Measurements from ENCODE around the gene C19orf47.

C19orf47 gene, protein sequence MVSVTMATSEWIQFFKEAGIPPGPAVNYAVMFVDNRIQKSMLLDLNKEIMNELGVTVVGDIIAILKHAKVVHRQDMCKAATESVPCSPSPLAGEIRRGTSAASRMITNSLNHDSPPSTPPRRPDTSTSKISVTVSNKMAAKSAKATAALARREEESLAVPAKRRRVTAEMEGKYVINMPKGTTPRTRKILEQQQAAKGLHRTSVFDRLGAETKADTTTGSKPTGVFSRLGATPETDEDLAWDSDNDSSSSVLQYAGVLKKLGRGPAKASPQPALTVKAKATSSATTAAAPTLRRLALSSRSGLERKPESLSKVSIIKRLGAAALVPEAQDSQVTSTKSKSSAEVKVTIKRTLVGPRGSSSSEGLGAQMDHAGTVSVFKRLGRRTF

DNA sequence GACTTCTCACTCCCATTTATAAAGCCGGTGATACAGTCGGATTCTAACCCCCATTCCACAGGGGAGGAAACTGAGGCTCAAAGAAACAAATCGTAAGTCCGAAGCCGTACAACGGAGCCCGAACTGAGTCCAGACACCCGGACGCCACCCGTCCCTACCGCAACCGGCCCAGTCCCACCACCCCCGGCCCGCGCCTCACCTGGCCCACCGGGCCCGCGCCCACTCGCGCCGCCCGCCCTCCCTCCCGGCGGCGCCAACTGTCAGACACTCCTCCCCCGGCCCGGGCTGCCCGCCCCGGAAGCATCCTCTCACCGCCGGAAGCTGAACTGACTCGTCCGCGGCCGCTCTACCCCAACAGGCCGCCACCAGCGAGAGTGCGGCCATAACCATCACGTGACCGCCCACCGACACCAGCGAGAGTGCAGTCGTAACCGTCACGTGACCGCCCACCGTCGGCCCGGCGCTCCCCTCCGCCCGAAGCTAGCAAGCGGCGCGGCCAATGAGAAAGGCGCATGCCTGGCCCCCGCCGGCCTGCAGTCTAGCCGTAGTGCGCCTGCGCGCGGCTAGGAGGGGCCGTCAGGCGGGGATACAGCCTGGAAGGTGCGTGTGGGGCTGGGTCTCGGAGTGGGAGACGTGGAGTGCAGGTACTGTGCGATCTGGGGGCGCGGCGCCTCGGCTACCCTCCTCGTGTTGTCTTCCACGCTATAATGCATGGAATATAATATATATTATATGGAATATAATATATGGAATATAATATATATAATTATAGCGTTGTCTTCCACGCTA lies at the start of gene C19orf47, which contains the start of gene PLD3:
TSS of gene C19orf47 (minus strand) at position 273 of the 789 bp plus-strand sequence. CDS start 6,540 bp downstream, outside the sequence.
TSS of gene PLD3 (plus strand) at position 571 of the 789 bp plus-strand sequence. CDS start 17,789 bp downstream, outside the sequence.
- peak; percentile 98 for DNase-seq

DNA sequence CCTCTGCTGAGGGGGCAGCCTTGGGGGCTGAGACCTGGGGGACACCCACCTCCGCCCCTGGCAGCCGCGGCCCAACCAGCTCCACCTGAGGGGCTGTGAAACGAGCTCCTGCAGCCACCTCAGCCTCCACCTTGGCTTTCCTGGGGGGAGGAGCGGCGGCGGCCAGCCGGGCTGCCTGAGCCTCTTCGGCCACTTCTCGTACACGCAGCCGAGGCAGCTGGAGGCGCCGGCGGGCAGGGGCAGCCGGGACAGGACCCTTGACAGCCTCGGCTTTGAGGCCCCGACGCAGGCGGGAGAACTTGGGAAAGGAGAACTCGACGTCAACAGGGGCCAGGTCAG lies 49.3 kb upstream of the C19orf47 start:
- DNase-seq: no peak

DNA sequence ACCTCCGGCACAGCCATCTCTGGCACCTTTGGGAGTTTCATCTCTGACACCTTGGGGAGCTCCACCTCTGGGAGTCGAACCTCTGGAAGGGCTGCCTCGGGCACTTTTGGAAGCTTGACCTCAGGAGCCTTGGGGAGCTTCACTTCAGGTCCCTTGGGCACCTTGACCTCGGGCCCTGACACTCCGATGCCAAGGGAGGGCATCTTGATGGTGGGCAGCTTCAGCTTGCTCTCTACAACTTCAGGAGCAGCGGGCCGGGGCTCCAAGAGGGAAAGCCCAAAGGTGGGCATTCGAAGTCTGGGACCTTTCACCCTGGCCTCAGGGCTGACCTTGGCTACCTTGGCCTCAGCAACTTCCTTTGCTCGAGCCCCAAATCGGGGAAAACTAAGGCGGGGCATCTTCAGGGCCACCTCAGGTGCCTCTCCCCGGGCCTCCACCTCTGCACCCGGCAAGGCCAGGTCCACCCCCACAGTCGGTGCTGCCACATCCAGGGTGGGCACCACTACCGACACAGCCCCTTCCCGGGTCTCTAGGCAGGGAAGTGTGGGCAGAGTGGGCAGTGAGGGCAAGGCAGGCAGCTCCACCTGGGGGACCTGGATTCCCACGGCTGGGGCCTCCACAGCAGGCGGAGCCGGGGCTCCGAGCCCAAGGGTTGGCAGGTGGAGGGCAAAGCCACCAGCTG lies 48.8 kb upstream of the C19orf47 start:
- DNase-seq: no peak

DNA sequence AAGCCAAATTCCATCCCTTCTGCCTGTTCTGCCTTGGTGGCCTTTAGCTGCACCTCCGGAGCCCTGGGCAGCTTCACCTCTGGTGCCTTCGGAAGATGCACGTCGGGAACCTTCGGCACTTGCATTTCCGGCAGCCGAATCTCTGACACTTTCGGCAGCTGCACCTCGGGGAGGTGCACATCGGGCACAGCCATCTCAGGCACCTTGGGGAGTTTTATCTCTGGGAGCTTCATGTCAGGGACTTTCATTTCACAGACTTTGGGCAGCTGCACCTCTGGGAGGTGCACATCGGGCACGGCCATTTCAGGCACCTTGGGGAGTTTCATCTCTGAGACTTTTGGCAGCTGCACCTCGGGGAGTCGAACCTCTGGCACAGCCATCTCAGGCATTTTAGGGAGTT lies 47.8 kb upstream of the C19orf47 start:
- no peak for DNase-seq

DNA sequence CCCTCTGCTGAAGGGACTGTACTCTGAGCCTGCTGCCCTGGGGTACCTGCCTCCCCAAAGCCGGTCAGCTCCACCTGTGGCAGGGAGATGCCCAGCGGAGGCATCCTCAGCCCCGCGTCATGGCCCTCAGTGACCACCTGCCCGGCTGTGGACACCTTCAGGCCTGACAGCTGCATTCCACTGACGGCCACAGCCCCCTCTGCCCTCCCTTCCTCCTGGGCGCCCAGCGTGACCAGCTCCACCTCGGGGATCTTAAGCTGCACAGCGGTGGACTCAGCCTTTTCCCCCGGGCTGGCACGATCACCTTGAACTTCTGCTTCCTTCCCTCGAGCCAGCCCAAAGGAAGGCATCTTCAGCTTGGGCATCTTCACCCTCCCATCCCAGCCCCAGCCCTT lies 46.6 kb upstream of the C19orf47 start:
- no peak for DNase-seq

DNA sequence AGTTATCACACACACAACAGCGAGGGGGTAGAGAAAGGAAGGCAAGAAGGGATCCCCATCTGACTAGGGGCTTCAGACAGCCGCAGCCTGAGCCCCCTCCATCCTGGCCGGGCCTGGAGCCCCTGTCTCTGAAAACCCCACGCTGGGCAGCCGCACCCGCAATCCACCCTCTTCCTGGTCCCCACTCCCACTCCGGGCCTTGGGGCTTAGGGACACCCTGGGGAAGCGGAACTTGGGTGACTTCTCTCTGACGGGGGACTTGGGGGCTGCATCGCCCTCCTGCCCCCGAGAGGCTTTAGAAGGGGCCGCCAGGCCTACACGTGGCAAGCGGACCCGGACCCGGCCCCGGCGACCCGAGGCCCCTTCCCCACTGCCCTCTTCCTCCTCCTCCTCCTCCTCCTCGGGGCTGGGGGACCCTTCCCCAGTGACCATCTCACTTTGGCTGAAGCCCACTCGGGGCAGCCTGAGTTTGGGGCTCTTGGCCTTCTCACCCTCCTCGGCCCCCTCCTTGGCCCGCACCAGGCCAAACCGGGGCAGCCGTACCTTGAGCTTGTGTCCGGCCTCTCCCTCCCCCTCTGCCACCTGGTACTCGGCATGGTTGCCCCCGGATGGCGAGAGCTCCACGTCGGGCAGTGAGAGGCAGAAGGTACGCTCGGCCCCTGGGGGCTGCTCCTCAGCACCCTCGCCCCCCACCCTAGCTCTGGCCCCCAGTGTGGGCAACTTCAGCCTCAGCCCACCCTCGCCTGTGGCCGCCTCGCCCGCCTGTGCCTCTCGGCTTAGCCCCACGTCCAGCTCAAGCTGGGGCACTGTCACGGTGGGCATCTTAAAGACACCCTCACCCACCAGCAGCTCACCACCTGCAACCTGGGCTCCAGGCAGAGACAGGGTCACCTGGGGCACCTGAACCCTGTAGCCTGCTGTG lies 46.0 kb upstream of the C19orf47 start:
- DNase-seq: no peak

DNA sequence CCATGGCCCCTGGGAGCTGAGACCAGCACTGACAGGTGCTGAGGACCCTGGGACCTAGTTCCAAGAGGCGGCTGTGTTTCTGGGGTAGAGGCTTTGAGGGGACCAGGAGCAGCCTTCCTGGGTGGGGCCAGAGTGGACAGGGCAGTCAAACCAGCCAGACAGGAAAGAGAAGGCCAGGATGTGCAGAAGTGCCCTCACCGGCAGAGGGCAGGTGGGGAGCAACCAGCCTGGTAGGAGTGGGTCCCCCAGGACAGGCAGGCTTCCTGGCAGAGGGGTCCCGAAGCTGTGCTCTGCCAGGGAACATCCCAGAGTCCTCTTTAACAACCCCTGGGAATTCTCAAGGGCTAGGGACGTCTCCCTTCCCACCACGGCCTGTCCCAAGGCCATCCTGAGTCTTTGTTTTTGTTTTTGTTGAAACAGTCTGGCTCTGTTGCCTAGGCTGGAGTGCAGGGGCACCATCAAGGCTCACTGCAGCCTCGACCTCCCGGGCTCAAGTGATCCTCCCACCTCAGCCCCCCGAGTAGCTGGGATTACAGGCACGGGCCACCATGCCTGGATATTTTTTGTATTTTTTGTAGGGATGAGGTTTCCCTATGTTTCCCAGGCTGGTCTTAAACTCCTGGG lies 44.8 kb upstream of the C19orf47 start:
- no peak for DNase-seq

DNA sequence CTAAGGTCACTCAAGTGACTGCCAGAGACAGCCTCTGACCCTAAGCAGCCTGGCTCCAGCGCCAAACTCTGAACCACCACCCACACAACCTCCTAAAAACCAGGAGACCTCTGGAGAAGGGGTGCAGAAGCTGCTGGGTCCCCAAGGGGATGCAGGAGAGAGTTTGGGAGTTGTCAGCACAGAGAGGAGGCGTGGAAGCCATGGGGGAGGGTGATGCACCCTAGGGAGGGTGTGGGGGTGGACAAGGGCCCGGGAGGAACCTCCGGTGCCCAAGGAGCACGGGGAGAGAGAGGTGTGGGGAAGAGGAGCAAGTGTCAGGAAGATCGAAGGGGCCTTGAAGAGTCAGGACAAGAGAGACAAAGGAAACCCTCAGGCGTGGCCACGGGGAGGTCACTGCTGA lies 43.9 kb upstream of the C19orf47 start:
- DNase-seq: no peak

DNA sequence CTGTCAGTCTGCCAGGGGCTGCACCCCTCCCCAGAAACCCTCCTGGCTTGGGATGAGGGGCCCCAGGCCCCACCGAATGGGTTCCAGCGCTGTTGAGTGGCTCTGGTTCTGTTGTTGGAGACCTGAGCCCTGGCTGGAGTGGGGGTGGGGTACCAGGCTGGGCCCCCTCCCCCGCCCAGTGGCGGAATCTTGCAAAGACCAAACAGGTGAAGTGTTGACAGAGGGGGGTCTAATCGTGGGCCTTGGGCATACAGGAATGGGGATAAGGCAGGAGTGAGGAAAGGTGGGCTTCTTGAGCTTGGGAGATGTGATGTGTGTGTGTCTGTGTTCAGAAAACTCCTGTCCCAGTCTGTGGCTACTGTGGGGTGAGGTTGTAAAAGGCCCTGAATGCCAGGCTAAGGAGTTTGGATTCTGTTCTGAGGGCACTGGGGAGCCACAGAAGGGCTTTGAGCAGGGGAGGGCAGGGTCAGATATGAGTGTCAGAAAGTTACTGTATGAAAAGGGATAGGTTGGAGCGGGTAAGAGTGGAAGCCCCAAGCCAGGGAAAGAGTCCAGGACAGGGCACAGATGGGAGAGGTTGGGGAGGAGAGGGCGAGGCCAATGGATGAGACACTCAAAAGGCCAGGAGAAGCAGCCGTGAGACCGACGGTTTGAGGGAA lies 42.0 kb upstream of the C19orf47 start, which contains the start of gene HIPK4:
TSS of gene HIPK4 (minus strand) at position 98 of the 659 bp plus-strand sequence. CDS start 279 bp downstream, outside the sequence.
- no peak for DNase-seq

DNA sequence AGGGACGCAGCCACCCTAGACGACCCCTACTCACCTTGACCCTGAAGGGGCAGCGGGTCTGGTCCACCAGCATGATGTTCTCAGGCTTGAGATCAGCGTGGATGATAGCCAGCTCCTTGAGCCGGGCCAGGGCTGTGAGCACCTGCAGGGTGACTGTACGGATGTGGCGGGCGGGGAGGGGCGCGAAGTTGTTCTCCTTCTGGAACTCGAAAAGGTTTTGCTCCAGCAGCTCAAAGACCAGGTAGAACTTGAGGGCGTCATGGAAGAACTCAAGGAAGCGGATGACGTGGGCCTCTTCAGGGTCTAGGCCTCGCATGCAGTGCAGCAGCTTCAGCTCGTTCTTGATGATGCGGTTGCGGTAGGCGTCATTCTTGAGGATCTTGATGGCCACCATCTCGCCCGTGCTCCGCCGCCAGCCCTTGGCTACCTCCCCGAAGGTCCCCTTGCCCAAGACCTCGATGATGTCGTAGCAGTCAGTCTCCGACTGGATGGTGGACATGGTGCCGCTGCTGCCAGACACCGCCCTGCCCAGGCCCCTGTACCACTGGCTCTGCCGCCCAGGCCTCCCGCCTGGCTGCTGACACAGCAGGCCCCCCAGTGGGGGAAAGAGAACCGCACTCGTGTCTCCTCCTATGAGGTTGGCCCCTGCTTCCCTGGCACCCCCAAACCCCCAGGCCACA lies 41.3 kb upstream of the C19orf47 start:
- no peak for DNase-seq

DNA sequence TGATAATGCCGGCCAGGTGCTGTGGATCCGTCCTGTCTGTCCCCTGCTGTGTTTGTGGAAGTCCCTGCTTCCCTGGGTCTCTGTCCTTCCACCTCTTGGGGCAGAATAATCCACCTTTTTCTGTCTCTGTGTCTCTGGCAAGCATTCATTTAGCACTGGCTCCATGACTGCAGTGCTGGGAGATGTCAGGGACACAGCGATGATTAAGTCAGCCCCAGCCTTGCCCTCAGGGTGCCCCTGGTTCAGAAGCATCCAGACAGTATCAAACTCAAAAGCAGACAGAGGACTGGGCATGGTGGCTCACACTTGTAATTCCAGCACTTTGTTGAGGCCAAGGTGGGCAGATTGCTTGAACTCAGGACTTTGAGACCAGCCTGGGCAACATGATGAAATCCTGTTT lies 40.3 kb upstream of the C19orf47 start:
- DNase-seq: no peak

DNA sequence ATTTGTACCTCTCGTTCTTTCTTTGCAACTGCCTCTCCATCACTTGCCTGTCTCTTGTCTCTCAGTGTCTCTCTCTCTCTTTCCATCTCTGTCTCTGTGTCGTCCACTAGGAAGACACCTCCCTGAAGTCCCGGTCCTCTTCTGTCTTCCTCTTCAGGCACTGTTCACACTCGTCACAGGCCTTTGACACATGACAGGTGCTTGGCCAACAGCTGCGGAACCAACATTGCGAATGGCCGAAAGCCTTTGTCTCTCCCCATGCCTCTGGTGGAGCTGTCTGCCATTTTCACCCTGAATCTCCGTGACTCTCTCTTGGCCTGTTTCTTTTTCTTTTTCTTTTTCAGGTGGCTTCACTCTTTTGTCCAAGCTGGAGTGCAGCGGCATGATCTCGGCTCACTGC lies 39.0 kb upstream of the C19orf47 start:
- no peak for DNase-seq

DNA sequence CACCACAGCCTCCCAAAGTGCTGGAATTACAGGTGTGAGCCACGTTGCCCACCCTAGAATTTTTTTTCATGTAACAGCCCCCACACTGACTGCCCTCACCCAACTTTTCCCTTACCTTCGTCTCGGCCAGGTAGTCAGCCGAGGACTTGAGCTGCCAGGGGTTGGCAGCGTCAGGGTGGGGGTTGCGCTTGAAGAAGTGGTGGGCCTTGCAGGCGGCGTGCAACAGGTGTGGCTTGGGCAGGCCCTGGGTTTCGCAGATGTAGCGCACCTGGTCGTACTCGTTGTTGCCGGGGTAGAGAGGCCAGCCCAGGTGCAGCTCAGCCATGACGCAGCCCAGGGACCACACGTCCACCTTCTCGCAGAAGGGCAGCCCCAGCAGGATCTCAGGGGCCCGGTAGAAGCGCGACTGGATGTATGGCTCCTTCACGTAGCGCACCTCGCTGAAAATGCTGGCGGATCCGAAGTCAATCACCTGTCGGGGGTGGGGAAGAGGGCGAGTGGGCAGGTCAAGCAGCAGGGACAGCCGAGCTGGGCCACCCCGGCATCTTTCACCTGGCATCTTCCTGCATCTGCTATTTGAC lies 35.6 kb upstream of the C19orf47 start:
- no peak for DNase-seq

DNA sequence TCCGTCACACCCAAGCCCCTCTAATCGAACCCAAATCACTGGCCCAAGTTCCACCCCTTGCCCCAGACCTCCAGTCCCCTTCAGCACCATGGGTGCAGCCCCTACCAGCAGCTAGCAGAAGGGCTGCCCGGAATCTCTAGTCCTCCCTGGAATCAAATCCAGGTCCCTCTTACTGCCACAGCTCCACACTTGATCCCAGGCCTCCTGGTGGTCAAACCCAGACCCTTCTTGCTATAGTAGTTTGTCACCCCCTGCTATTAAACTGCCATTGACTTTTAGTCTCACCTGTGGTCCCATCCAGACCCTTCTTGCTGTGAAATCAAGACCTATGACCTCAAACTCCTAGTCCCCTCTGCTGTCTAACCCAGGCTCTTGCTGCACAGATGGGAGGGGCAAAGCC lies 33.1 kb upstream of the C19orf47 start:
- DNase-seq: no peak

DNA sequence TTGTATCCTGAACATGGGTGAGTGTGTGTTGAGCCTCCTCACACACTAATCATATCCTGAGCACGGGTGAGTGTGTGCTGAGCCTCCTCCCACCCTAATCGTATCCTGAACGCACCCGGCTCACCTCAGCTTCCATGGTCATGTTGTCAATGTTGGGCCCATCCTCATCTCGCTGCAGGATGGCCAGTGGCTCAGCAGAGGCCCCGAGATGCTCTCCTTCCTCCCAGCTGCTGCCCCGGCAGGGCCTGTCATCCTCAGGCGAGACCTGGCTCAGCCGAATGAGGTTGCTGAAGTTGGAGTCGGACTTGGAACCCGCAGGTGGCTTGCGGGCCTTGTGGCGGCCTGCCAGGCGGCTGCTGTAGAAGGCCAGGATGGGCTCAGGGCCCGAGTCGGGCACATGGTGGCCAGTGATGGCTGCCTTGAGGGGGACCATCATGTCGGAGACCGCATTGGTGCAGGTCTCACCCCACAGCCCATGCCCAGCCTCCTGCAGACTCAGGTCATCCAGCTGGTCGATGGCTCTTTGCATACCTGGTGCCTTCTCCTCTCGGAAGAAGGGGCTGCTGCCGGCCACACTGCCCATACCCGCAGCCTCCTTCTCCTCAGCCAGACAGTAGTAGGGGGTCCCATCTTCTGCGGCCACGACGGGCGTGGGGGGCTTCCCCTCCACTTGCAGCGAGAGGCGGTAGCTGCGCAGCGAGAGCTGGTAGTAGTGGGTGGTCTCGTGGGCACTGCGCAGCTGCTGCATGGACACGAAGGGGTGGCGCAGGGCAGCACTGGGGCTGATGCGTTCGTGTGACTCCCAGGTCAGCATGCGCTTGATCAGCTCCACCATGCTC lies 32.2 kb upstream of the C19orf47 start:
- no peak for DNase-seq

DNA sequence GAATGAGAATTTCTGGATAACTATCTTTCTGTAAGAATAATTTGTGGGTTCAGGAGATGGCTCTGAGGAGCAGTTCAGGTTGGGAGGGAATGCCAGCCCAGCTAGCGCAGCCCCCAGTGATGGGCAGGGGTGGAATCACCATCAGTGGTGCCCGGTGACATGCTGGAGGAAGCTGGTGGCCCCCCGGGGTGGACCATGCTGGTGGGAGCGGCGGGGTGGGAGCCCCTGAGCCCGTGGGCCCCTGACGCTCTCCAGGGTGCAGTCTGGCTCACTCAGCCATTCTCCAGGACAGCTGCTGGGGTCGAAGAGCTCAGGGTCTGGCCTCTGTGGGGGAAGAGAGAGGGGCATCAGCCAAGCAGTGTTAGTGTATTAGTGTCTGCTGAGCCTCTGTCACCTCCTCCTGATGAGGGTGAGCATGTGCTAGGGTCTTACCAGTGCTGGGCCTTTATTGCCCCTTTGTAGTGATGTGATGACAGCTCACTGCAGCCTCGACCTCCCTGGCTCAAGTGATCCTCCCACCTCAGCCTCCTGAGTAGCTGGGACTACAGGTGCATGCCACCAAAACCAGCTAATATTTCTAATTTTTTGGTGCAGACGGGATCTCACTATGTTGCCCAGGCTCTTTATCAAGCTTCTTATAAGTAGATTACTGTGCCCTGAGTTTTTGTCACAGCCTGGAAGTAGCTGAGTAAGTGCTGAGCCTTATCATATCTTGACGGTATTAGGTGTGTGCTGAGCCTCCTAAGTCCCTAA lies 31.4 kb upstream of the C19orf47 start:
- no peak for DNase-seq

DNA sequence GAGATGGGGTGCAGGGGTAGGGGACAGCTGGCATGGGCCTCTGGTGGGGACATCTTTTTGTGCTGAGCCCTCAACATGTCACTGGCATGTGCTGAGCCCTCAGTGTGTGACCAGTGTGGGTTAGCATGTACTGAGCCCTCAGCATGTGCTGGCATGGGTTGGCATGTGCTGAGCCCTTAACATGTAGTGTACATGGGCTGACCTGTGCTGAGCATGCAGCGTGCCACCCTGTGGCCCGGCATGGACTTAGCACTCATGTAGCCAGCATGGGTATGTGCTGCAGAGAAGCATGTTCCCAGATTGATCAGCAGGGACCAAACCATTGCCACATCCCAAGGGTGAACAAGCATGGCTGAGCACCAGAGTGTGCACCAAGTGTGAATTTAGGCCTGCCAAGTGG lies 30.3 kb upstream of the C19orf47 start:
- DNase-seq: no peak

DNA sequence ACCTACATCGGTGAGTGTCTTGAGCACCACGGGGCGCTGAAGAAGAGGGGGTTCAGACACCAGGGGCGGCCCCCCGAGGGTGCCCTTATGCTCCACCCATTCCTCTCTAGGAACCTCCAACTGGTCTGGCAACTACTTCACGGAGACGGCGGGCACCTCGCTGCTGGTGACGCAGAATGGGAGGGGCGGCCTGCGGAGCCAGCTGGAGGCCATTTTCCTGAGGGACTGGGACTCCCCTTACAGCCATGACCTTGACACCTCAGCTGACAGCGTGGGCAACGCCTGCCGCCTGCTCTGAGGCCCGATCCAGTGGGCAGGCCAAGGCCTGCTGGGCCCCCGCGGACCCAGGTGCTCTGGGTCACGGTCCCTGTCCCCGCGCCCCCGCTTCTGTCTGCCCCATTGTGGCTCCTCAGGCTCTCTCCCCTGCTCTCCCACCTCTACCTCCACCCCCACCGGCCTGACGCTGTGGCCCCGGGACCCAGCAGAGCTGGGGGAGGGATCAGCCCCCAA lies 29.7 kb upstream of the C19orf47 start:
- DNase-seq: no peak

Data from stimulated activated CD8-positive, alpha-beta memory T cell treated with anti-CD3 and anti-CD28 coated beads, Interleukin-4, amount 100 ng/mL, for 48 hours (primary cell).